SK-N-SH (cell line): ENCODE data around the gene ESYT1.

ENCODE experiments used
- CHD2 ChIP-seq: fragments of 150-350 bp; IDR thresholded peaks from 2 replicates; pipeline ENCODE4 v1.6.1; 2018; ENCODE audit warnings: low read length; ENCODE audit not compliant: partially characterized antibody
- CTCF ChIP-seq: fragments of 200-600 bp; sonication (generic); IDR thresholded peaks from 2 replicates; pipeline ENCODE4 v1.6.1; 2017; ENCODE audit warnings: antibody characterized with exemption, mild to moderate bottlenecking, moderate library complexity
- GATA2 ChIP-seq: sonication (generic); formaldehyde crosslinking; IDR thresholded peaks from 2 replicates; pipeline ENCODE4 v1.5.0; 2020; ENCODE audit warnings: mild to moderate bottlenecking, missing genetic modification reagents
- MAX ChIP-seq: IDR thresholded peaks from 2 replicates; pipeline ENCODE4 v1.4.0; 2012; ENCODE audit warnings: low read depth
- POLR2AphosphoS5 ChIP-seq: IDR thresholded peaks from 2 replicates; pipeline ENCODE4 v1.6.1; 2012; ENCODE audit warnings: low read depth, low read length
- RAD21 ChIP-seq: IDR thresholded peaks from 2 replicates; pipeline ENCODE4 v1.6.1; 2012; ENCODE audit warnings: mild to moderate bottlenecking, low read length
- RFX5 ChIP-seq: IDR thresholded peaks from 2 replicates; pipeline ENCODE4 v1.6.1; 2012; ENCODE audit warnings: mild to moderate bottlenecking, improper control_type of control experiment, low read length
- SIN3A ChIP-seq: IDR thresholded peaks from 2 replicates; pipeline ENCODE4 v1.6.1; 2012; ENCODE audit warnings: low read depth, mild to moderate bottlenecking, low read length, moderate library complexity, borderline replicate concordance
- USF2 ChIP-seq: fragments of 150-350 bp; IDR thresholded peaks from 2 replicates; pipeline ENCODE4 v1.6.1; 2017; ENCODE audit warnings: antibody characterized with exemption, low read length, low read depth, borderline replicate concordance

GRCh38 chr12:56120158-56120846, 7.8 kb upstream of the ESYT1 start:
- TF ChIP-seq CTCF (no peak), MAX (no peak), POLR2AphosphoS5 (no peak), RAD21 (no peak), SIN3A (no peak), GATA2 (CRISPR knock-in tag) (no peak), CHD2 (no peak), RFX5 (no peak), USF2 (no peak)
